Measurements from ENCODE around the gene ARFGAP3. TPM values are rescaled to one million over a fixed set of nuclear protein-coding genes. Genes with fewer than 3 reads are reported as not detected.

Gene ARFGAP3
- total and polyA plus RNA-seq, 2 experiments from 2014 or later, result 14.8 to 19.1 TPM

DNA sequence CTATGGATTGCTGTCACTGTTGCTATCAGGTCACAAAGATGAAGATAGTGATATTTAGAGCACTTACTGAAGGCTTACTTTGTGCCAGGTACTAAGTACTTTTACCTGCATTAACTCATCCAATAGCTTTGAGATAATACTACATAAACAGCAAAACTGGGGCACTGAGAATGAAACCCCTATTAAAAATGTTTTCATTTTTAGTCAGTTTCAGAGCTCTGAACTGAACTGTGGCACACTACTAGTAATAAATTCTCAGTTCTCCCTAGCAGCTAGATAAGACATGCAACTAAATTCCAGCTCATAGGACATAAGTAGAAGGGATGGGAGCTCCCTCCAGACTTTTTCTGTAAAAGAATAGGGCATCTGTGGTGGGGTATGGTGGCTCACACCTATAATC is 24.0 kb downstream of the ARFGAP3 start:
- DNase-seq (ENCODE audit: low spot score), result no peak
- no peaks in the 10 kb centered on the region for H3K9me2 ChIP-seq (ENCODE audit: insufficient read depth)
- no peaks in the 10 kb centered on the region for H3F3A ChIP-seq (replicated peaks; ENCODE audit: low read depth)
- no peaks in the 10 kb centered on the region for H3K4me1 ChIP-seq (ENCODE audit: insufficient read depth)
- Mint-ChIP-seq H3K27me3 (ENCODE audit: insufficient read depth, low read depth, poor library complexity) (no peaks in the 10 kb centered on the region), H3K27ac (no peak overlapping the region), H3K4me1 (no peaks in the 10 kb centered on the region), H3K4me3 (no peak overlapping the region), H3K9me3 (no peaks in the 10 kb centered on the region), H3K36me3 (ENCODE audit: low read depth) (no peaks in the 10 kb centered on the region; the same call in 2 of the 3 replicates)
- no peak for ATAC-seq
- H3K27me3 ChIP-seq (ENCODE audit: insufficient read depth), result no peaks in the 10 kb centered on the region
- H2AFZ ChIP-seq, result no peak overlapping the region
- H3K79me2 ChIP-seq (replicated peaks; ENCODE audit: insufficient read depth), result no peaks in the 10 kb centered on the region
- TF ChIP-seq, protein P1, sequence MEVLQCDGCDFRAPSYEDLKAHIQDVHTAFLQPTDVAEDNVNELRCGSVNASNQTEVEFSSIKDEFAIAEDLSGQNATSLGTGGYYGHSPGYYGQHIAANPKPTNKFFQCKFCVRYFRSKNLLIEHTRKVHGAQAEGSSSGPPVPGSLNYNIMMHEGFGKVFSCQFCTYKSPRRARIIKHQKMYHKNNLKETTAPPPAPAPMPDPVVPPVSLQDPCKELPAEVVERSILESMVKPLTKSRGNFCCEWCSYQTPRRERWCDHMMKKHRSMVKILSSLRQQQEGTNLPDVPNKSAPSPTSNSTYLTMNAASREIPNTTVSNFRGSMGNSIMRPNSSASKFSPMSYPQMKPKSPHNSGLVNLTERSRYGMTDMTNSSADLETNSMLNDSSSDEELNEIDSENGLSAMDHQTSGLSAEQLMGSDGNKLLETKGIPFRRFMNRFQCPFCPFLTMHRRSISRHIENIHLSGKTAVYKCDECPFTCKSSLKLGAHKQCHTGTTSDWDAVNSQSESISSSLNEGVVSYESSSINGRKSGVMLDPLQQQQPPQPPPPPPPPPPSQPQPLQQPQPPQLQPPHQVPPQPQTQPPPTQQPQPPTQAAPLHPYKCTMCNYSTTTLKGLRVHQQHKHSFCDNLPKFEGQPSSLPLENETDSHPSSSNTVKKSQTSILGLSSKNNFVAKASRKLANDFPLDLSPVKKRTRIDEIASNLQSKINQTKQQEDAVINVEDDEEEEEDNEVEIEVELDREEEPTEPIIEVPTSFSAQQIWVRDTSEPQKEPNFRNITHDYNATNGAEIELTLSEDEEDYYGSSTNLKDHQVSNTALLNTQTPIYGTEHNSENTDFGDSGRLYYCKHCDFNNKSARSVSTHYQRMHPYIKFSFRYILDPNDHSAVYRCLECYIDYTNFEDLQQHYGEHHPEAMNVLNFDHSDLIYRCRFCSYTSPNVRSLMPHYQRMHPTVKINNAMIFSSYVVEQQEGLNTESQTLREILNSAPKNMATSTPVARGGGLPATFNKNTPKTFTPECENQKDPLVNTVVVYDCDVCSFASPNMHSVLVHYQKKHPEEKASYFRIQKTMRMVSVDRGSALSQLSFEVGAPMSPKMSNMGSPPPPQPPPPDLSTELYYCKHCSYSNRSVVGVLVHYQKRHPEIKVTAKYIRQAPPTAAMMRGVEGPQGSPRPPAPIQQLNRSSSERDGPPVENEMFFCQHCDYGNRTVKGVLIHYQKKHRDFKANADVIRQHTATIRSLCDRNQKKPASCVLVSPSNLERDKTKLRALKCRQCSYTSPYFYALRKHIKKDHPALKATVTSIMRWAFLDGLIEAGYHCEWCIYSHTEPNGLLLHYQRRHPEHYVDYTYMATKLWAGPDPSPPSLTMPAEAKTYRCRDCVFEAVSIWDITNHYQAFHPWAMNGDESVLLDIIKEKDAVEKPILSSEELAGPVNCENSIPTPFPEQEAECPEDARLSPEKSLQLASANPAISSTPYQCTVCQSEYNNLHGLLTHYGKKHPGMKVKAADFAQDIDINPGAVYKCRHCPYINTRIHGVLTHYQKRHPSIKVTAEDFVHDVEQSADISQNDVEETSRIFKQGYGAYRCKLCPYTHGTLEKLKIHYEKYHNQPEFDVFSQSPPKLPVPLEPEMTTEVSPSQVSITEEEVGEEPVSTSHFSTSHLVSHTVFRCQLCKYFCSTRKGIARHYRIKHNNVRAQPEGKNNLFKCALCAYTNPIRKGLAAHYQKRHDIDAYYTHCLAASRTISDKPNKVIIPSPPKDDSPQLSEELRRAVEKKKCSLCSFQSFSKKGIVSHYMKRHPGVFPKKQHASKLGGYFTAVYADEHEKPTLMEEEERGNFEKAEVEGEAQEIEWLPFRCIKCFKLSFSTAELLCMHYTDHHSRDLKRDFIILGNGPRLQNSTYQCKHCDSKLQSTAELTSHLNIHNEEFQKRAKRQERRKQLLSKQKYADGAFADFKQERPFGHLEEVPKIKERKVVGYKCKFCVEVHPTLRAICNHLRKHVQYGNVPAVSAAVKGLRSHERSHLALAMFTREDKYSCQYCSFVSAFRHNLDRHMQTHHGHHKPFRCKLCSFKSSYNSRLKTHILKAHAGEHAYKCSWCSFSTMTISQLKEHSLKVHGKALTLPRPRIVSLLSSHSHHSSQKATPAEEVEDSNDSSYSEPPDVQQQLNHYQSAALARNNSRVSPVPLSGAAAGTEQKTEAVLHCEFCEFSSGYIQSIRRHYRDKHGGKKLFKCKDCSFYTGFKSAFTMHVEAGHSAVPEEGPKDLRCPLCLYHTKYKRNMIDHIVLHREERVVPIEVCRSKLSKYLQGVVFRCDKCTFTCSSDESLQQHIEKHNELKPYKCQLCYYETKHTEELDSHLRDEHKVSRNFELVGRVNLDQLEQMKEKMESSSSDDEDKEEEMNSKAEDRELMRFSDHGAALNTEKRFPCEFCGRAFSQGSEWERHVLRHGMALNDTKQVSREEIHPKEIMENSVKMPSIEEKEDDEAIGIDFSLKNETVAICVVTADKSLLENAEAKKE (CRISPR knock-in tag; IDR thresholded peaks at IDR 0.05), result no peak
- TF ChIP-seq EZH2 (IDR thresholded peaks at IDR 0.05; ENCODE audit: low read depth, unreplicated experiment) (no peak), JUNB (IDR thresholded peaks at IDR 0.05; ENCODE audit: unreplicated experiment) (no peak), NANOG (IDR thresholded peaks at IDR 0.05; ENCODE audit: borderline replicate concordance) (no peak), STAT1 (IDR thresholded peaks at IDR 0.05; ENCODE audit: unreplicated experiment) (no peak), POLR2AphosphoS5 (IDR thresholded peaks at IDR 0.05; ENCODE audit: low read depth) (no peak), CREB1 (CRISPR knock-in tag; IDR thresholded peaks at IDR 0.05; ENCODE audit: low read depth) (no peak), ZNF331 (CRISPR knock-in tag; IDR thresholded peaks at IDR 0.05; ENCODE audit: low read depth) (no peak), EZH2phosphoT487 (IDR thresholded peaks at IDR 0.05; ENCODE audit: unreplicated experiment) (no peak), ZNF114 (CRISPR knock-in tag; IDR thresholded peaks at IDR 0.05) (no peak)
- TF ChIP-seq, protein P2, sequence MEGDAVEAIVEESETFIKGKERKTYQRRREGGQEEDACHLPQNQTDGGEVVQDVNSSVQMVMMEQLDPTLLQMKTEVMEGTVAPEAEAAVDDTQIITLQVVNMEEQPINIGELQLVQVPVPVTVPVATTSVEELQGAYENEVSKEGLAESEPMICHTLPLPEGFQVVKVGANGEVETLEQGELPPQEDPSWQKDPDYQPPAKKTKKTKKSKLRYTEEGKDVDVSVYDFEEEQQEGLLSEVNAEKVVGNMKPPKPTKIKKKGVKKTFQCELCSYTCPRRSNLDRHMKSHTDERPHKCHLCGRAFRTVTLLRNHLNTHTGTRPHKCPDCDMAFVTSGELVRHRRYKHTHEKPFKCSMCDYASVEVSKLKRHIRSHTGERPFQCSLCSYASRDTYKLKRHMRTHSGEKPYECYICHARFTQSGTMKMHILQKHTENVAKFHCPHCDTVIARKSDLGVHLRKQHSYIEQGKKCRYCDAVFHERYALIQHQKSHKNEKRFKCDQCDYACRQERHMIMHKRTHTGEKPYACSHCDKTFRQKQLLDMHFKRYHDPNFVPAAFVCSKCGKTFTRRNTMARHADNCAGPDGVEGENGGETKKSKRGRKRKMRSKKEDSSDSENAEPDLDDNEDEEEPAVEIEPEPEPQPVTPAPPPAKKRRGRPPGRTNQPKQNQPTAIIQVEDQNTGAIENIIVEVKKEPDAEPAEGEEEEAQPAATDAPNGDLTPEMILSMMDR (conservative IDR thresholded peaks at IDR 0.05; ENCODE audit: low read depth in 2 of 2), result no peak
- TF ChIP-seq, protein P3, sequence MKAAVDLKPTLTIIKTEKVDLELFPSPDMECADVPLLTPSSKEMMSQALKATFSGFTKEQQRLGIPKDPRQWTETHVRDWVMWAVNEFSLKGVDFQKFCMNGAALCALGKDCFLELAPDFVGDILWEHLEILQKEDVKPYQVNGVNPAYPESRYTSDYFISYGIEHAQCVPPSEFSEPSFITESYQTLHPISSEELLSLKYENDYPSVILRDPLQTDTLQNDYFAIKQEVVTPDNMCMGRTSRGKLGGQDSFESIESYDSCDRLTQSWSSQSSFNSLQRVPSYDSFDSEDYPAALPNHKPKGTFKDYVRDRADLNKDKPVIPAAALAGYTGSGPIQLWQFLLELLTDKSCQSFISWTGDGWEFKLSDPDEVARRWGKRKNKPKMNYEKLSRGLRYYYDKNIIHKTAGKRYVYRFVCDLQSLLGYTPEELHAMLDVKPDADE (IDR thresholded peaks at IDR 0.05), result no peak
- TF ChIP-seq, protein P4, sequence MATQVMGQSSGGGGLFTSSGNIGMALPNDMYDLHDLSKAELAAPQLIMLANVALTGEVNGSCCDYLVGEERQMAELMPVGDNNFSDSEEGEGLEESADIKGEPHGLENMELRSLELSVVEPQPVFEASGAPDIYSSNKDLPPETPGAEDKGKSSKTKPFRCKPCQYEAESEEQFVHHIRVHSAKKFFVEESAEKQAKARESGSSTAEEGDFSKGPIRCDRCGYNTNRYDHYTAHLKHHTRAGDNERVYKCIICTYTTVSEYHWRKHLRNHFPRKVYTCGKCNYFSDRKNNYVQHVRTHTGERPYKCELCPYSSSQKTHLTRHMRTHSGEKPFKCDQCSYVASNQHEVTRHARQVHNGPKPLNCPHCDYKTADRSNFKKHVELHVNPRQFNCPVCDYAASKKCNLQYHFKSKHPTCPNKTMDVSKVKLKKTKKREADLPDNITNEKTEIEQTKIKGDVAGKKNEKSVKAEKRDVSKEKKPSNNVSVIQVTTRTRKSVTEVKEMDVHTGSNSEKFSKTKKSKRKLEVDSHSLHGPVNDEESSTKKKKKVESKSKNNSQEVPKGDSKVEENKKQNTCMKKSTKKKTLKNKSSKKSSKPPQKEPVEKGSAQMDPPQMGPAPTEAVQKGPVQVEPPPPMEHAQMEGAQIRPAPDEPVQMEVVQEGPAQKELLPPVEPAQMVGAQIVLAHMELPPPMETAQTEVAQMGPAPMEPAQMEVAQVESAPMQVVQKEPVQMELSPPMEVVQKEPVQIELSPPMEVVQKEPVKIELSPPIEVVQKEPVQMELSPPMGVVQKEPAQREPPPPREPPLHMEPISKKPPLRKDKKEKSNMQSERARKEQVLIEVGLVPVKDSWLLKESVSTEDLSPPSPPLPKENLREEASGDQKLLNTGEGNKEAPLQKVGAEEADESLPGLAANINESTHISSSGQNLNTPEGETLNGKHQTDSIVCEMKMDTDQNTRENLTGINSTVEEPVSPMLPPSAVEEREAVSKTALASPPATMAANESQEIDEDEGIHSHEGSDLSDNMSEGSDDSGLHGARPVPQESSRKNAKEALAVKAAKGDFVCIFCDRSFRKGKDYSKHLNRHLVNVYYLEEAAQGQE (IDR thresholded peaks at IDR 0.05; ENCODE audit: unreplicated experiment), result no peak
- no peak overlapping the region for H3K4me3 ChIP-seq
- no peaks in the 10 kb centered on the region for H4K20me1 ChIP-seq (replicated peaks; ENCODE audit: insufficient read depth)
- no peak overlapping the region for H3K27ac ChIP-seq (ENCODE audit: low read depth)
- H3K4me2 ChIP-seq, result no peak overlapping the region
- H3K36me3 ChIP-seq (ENCODE audit: insufficient read depth), result no peaks in the 10 kb centered on the region

Measured in GM23338 (cell line).